ENCODE results near the gene SBNO2.
A peak's percentile ranks its signal among the peaks of the same experiment; 100 is the strongest.

GRCh38 chr19:1064661-1065605 lies 109.1 kb downstream of the SBNO2 start:
- TF ChIP-seq POLR2A (IDR thresholded peaks at IDR 0.05) = no peak
- TF ChIP-seq CTCF (IDR thresholded peaks at IDR 0.05) = peak; percentile 75 to 85 (median 76)
- no peak for TF ChIP-seq POLR2AphosphoS5 (IDR thresholded peaks at IDR 0.05)

Data from breast epithelium (tissue), 3 donors.